HK-2 (cell line): ENCODE results near the gene KIF4B.
"Not testable (repeated sequence)": the region's sequence is repeated elsewhere in the genome, so short reads cannot be mapped to it uniquely, and the experiment has no call there.

Source experiments
- DNase-seq: peaks from one replicate; pipeline ENCODE4 v3.0.0-alpha.2; 2018; ENCODE audit not compliant: unreplicated experiment

KIF4B gene

GRCh38 chr5:155013526-155013925 is at the start of gene KIF4B:
TSS of gene KIF4B (plus strand) at chr5:155013755. CDS start at chr5:155013860, 105 bp downstream.
- DNase-seq, result no peak

- DNase-seq, result no peak
These were observed 47.3 kb upstream of the KIF4B start for GRCh38 chr5:154966081-154966841.

GRCh38 chr5:154966874-154967273 is 46.7 kb upstream of the KIF4B start:
- DNase-seq, result no peak

GRCh38 chr5:154967421-154968024 is 46.0 kb upstream of the KIF4B start:
- no peak for DNase-seq

- no peak for DNase-seq
These were observed 44.6 kb upstream of the KIF4B start for GRCh38 chr5:154968953-154969352.

- peak; percentile 6 for DNase-seq
These were observed 42.8 kb upstream of the KIF4B start for GRCh38 chr5:154970759-154971158.

- DNase-seq, result no peak
These were observed 42.1 kb upstream of the KIF4B start for GRCh38 chr5:154971501-154971900.

- peak; percentile 2 for DNase-seq
These were observed 41.0 kb upstream of the KIF4B start for GRCh38 chr5:154972476-154973080.

- DNase-seq, result not testable (repeated sequence)
These were observed 37.5 kb upstream of the KIF4B start for GRCh38 chr5:154976082-154976481.

- DNase-seq, result no peak
These were observed 36.1 kb upstream of the KIF4B start for GRCh38 chr5:154977409-154977808.

GRCh38 chr5:154978294-154978693 is 35.3 kb upstream of the KIF4B start:
- not testable (repeated sequence) for DNase-seq

GRCh38 chr5:154984946-154985516 is 28.5 kb upstream of the KIF4B start:
- no peak for DNase-seq

- DNase-seq, result no peak
These were observed 27.4 kb upstream of the KIF4B start for GRCh38 chr5:154986151-154986550.

- no peak for DNase-seq
These were observed 23.9 kb upstream of the KIF4B start for GRCh38 chr5:154989626-154990025.

- DNase-seq, result no peak
These were observed 20.1 kb upstream of the KIF4B start for GRCh38 chr5:154993461-154993860.

GRCh38 chr5:154995679-154996078 is 17.9 kb upstream of the KIF4B start:
- DNase-seq, result no peak

- DNase-seq, result no peak
These were observed 15.8 kb upstream of the KIF4B start for GRCh38 chr5:154997746-154998145.

GRCh38 chr5:154999865-155000264 is 13.7 kb upstream of the KIF4B start:
- no peak for DNase-seq

GRCh38 chr5:155001523-155001922 is 12.0 kb upstream of the KIF4B start:
- DNase-seq, result no peak

- DNase-seq, result not testable (repeated sequence)
These were observed 10.8 kb upstream of the KIF4B start for GRCh38 chr5:155002722-155003121.

- peak; percentile 4 for DNase-seq
These were observed 9.3 kb upstream of the KIF4B start for GRCh38 chr5:155004138-155004744.

GRCh38 chr5:155006265-155006664 is 7.3 kb upstream of the KIF4B start:
- DNase-seq, result not testable (repeated sequence)
